Hepatocyte (in vitro differentiated cells): ENCODE measurements around the gene CREB5. TPM values are rescaled to one million over a fixed set of nuclear protein-coding genes. Genes with fewer than 3 reads are reported as not detected.
A peak's percentile ranks its signal among the peaks of the same experiment; 100 is the strongest.

ENCODE experiments used
- DNase-seq: peaks from one replicate; pipeline ENCODE4 v3.0.0-alpha.2; 2016; ENCODE audit warnings: low spot score
- H2AFZ ChIP-seq: fragments of 200-600 bp; sonication (generic); 2 replicates; pipeline ENCODE4 v1.6.0; 2016; ENCODE audit warnings: antibody characterized with exemption, mild to moderate bottlenecking
- H3K27ac ChIP-seq: fragments of 200-600 bp; sonication (generic); 2 replicates; pipeline ENCODE4 v1.5.1; 2016; ENCODE audit warnings: mild to moderate bottlenecking
- H3K27me3 ChIP-seq: fragments of 200-600 bp; sonication (generic); 2 replicates; pipeline ENCODE4 v1.6.1; 2016
- H3K36me3 ChIP-seq: fragments of 200-600 bp; sonication (generic); replicated peaks from 2 replicates; pipeline ENCODE4 v1.5.1; 2016; ENCODE audit warnings: low read depth; ENCODE audit not compliant: insufficient read depth
- H3K4me1 ChIP-seq: fragments of 200-600 bp; sonication (generic); 2 replicates; pipeline ENCODE4 v1.5.1; 2016; ENCODE audit warnings: mild to moderate bottlenecking, moderate library complexity; ENCODE audit not compliant: insufficient read depth
- H3K4me2 ChIP-seq: fragments of 200-600 bp; sonication (generic); 2 replicates; pipeline ENCODE4 v1.6.0; 2016
- H3K4me3 ChIP-seq: fragments of 200-600 bp; sonication (generic); 2 replicates; pipeline ENCODE4 v1.5.1; 2016; ENCODE audit warnings: mild to moderate bottlenecking
- H3K79me2 ChIP-seq: fragments of 200-600 bp; sonication (generic); 2 replicates; pipeline ENCODE4 v1.6.0; 2017; ENCODE audit warnings: mild to moderate bottlenecking
- H3K9me2 ChIP-seq: fragments of 200-600 bp; sonication (generic); replicated peaks from 2 replicates; pipeline ENCODE4 v1.6.0; 2017; ENCODE audit warnings: mild to moderate bottlenecking; ENCODE audit not compliant: insufficient read depth
- H3K9me3 ChIP-seq: fragments of 200-600 bp; sonication (generic); 2 replicates; pipeline ENCODE4 v1.5.1; 2016; ENCODE audit warnings: low read depth, mild to moderate bottlenecking
- H4K20me1 ChIP-seq: fragments of 200-600 bp; sonication (generic); 2 replicates; pipeline ENCODE4 v1.6.0; 2016; ENCODE audit warnings: mild to moderate bottlenecking; ENCODE audit not compliant: insufficient read depth, poor library complexity, severe bottlenecking
- EZH2 ChIP-seq: fragments of 200-600 bp; sonication (generic); IDR thresholded peaks from 2 replicates; pipeline ENCODE4 v1.6.1; 2016; ENCODE audit warnings: antibody characterized with exemption, mild to moderate bottlenecking, borderline replicate concordance
- EZH2phosphoT487 ChIP-seq: fragments of 200-600 bp; sonication (generic); IDR thresholded peaks from one replicate; pipeline ENCODE4 v1.6.1; 2018; ENCODE audit warnings: antibody characterized with exemption, mild to moderate bottlenecking, low read depth, moderate library complexity; ENCODE audit not compliant: unreplicated experiment, severe bottlenecking
- WGBS: methylation state at CpG from one replicate; pipeline ENCODE4 v1.1.6; 2016; ENCODE audit warnings: low lambda C conversion rate; ENCODE audit errors: missing lambda C conversion rate; 5-methylcytosine and 5-hydroxymethylcytosine counted together
- polyA plus RNA-seq: library from polyadenylated mRNA; unstranded; fragments of >200 nt; fragmentation: Nextera tagmentation; extraction: Ambion mirVana; gene quantifications from 2 replicates; pipeline ENCODE4 v1.2.1, GENCODE V29; 2016
- total RNA-seq: library from RNA; depleted of rRNA; stranded (reverse); fragments of >200 nt; gene quantifications from 2 replicates; pipeline ENCODE4 v1.2.3, GENCODE V29; 2014
- TF ChIP-seq, protein P1 (sequence below): fragments of 200-600 bp; sonication (generic); IDR thresholded peaks from 2 replicates; pipeline ENCODE4 v1.5.1; 2016; ENCODE audit warnings: antibody characterized with exemption, mild to moderate bottlenecking; ENCODE audit not compliant: poor library complexity

CREB5 gene
- total and polyA plus RNA-seq, 2 experiments from 2014 or later = 14.0 to 27.9 TPM

DNA sequence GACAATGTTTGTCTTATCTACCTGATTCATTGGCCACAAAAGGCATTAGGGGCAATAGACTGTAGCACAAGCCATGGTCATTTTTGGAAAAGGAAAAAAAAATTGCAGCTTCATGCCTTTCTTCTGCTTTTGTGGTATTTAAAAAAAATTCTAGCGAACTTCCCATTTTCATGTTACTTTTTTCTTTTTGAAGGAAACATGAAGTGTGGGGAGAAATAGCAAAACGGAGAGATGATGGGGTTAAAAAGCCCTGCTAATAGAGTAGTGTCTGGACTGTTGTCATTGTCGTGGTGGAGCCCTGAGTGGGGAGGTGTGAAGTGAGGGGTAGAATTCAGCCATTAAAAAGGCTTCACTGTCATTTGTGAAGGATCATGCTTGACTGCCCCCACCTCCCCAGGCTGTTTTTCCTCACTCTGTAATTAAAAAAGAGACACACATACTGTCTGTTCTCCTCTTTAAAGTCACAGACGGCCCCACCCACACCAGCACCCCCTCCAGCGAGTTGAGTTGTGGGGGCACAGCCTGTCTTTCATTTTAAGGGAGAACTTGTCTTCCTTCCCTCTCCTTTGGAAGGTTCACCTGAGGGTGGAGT is 272.4 kb downstream of the CREB5 start:
- H3K4me1 ChIP-seq = peaks cover 8% of the 10 kb centered on the region
- 65% methylated on average over 5 of the region's 5 CpGs for WGBS
- no peak overlapping the region for H3K4me2 ChIP-seq
- H3K9me3 ChIP-seq = no peaks in the 10 kb centered on the region
- no peaks in the 10 kb centered on the region for H3K9me2 ChIP-seq
- H3K27me3 ChIP-seq = no peaks in the 10 kb centered on the region
- H3K4me3 ChIP-seq = no peak overlapping the region
- H3K36me3 ChIP-seq = no peaks in the 10 kb centered on the region
- no peak for DNase-seq
- TF ChIP-seq, protein P1, sequence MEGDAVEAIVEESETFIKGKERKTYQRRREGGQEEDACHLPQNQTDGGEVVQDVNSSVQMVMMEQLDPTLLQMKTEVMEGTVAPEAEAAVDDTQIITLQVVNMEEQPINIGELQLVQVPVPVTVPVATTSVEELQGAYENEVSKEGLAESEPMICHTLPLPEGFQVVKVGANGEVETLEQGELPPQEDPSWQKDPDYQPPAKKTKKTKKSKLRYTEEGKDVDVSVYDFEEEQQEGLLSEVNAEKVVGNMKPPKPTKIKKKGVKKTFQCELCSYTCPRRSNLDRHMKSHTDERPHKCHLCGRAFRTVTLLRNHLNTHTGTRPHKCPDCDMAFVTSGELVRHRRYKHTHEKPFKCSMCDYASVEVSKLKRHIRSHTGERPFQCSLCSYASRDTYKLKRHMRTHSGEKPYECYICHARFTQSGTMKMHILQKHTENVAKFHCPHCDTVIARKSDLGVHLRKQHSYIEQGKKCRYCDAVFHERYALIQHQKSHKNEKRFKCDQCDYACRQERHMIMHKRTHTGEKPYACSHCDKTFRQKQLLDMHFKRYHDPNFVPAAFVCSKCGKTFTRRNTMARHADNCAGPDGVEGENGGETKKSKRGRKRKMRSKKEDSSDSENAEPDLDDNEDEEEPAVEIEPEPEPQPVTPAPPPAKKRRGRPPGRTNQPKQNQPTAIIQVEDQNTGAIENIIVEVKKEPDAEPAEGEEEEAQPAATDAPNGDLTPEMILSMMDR = no peak
- TF ChIP-seq EZH2 = no peak
- no peak for TF ChIP-seq EZH2phosphoT487
- no peak overlapping the region for H2AFZ ChIP-seq
- H4K20me1 ChIP-seq = no peaks in the 10 kb centered on the region
- H3K27ac ChIP-seq = peak overlapping the region; percentile 93
- H3K79me2 ChIP-seq = peaks cover 20% of the 10 kb centered on the region

DNA sequence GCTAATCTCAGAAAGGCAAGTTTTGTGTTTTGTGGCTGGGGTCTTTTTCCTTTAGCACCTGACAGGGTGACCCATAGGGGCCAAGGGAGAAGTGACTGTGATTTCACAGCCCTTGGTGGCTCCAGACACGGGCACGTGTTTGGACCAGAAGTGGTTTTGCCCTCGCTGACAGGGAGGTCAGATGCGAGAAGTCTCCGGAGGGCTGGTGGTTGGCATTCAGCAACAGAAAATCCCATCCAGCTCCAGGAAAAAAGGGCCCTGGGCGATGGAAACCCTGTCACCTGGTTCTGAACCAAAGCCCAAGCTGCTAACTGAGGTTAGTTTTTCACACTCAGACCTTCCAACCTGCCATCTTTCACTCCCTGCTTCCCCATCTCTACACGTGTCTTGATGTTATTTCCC is 272.9 kb downstream of the CREB5 start:
- no peaks in the 10 kb centered on the region for H3K9me3 ChIP-seq
- H3K4me1 ChIP-seq = peaks cover 8% of the 10 kb centered on the region
- no peaks in the 10 kb centered on the region for H3K9me2 ChIP-seq
- TF ChIP-seq, protein P1 = no peak
- TF ChIP-seq EZH2 = no peak
- no peak for TF ChIP-seq EZH2phosphoT487
- peaks cover 20% of the 10 kb centered on the region for H3K79me2 ChIP-seq
- no peak overlapping the region for H2AFZ ChIP-seq
- H3K36me3 ChIP-seq = no peaks in the 10 kb centered on the region
- H3K4me3 ChIP-seq = no peak overlapping the region
- peak overlapping the region; percentile 93 for H3K27ac ChIP-seq
- H3K27me3 ChIP-seq = no peaks in the 10 kb centered on the region
- H3K4me2 ChIP-seq = peak overlapping the region; percentile 78
- 69% methylated on average over 7 of the region's 7 CpGs for WGBS
- no peaks in the 10 kb centered on the region for H4K20me1 ChIP-seq
- no peak for DNase-seq

DNA sequence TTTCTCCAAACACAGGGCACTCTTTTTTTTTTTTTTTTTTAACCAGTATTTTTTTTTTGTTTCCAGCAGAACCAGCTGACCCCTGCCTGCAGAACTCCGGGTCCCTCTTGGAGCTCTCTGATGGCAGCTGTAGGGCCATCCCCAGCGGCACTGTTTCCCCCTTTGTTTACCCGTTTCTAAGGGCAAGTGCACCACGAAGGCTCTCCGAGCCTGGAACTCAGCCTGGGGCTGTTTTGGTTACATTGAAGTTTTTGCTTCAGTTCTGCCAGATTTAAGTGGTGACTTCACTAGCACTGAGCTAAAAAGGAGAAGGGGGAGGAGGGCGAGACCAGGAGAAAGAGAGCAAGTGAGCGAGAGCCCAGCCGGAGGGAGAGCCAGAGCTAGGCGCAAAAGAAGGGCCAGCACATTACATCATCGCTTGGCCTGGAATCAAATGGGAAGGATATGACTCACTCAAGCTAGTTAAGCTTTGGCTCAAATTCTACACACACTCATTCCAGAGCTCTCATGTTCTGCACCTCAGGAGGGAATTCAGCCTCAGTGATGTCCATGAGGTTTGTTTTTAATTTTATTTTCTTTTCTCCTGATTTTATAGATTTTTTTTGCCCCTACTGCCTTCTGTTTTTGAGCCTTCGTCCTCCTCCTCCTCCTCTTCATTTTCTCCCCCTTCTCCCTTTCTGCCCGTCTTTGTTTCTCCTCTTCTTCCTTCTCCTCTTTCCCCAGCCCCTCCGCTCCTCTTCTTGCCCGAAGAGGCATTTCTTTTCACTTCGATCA is 273.5 kb downstream of the CREB5 start:
- Histone ChIP-seq H3K4me3 (peak overlapping the region; percentile 46), H3K9me3 (no peaks in the 10 kb centered on the region), H3K9me2 (no peaks in the 10 kb centered on the region), H3K4me2 (peak overlapping the region; percentile 78), H4K20me1 (no peaks in the 10 kb centered on the region), H2AFZ (peak overlapping the region; percentile 54), H3K27ac (peak overlapping the region; percentile 93), H3K79me2 (peaks cover 20% of the 10 kb centered on the region), H3K36me3 (no peaks in the 10 kb centered on the region), H3K27me3 (no peaks in the 10 kb centered on the region), H3K4me1 (peaks cover 8% of the 10 kb centered on the region)
- WGBS = 7% methylated on average over 15 of the region's 15 CpGs
- DNase-seq = peak; percentile 95
- TF ChIP-seq, protein P1 = no peak
- no peak for TF ChIP-seq EZH2phosphoT487
- TF ChIP-seq EZH2 = no peak
